Stimulated activated CD4-positive, alpha-beta T cell treated with anti-CD3 and anti-CD28 coated beads, Interleukin-15, amount 100 ng/mL, for 48 hours (primary cell): ENCODE data around the gene BAG2.

Experiments
- DNase-seq, 2 donors: peaks; one replicate each; pipeline ENCODE4 v3.0.0-alpha.2; 2020; ENCODE audit warnings: low read depth in 2 of 2

BAG2 gene

DNA sequence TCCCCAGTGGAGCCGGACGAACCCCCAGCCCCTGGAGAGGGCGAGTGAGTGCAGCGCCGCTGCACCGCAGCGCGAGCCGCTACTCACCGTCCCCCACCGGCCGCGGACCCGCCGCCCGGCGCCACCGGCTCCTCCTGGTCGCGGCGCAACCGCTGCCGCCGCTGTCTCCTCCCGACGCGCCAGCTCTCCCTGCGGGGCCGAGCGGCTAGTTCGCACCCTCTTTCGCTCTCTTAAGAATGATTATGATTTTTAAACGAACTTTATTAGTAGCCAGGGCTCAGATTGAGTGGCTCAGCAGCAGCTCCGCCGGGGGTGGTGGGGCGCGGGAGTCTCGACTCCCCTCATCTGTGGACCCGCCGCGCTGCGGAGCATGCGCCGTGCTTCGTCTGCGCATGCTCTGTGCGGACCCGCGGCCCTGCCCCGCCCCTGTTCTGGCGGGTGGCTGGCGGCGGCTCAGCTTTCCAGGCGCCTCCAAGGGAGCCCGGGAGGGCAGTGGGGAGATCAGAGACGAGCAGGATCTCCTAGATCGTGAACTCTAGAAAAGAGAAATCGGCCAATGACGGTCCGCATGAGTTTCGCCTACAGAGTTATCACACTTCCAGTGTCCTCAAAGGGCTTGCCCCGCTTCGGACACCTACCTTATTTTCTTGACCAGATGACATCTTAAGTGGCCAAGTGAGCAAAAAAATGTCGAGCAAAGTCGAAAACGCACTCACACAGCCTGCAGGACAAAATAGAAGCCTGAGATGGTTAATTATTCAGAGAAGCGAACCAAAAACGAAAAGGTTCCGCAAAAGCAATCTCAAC lies 50.0 kb downstream of the BAG2 start, which contains the start of gene RAB23:
Gene RAB23 (minus strand): TSS at position 372 of the 807 bp plus-strand sequence. CDS start 11,927 bp downstream, outside the sequence.
- peak; percentile 55 to 73 for DNase-seq

DNA sequence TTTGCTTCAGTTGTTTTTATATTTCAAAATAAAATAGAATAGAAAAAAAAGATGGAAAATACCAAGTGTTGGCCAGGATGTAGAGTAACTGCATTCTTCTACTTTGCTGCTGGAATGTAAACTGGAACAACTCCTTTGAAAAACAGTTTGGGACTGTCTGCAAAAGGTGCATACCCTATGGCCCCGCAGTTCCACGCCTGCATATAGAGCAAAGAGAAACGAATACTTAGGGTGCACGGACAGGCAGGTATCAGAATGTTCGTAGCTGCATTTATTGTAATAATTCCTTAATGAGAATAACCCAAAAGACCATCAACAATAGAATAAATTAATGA lies 50.6 kb downstream of the BAG2 start:
- no peak for DNase-seq

DNA sequence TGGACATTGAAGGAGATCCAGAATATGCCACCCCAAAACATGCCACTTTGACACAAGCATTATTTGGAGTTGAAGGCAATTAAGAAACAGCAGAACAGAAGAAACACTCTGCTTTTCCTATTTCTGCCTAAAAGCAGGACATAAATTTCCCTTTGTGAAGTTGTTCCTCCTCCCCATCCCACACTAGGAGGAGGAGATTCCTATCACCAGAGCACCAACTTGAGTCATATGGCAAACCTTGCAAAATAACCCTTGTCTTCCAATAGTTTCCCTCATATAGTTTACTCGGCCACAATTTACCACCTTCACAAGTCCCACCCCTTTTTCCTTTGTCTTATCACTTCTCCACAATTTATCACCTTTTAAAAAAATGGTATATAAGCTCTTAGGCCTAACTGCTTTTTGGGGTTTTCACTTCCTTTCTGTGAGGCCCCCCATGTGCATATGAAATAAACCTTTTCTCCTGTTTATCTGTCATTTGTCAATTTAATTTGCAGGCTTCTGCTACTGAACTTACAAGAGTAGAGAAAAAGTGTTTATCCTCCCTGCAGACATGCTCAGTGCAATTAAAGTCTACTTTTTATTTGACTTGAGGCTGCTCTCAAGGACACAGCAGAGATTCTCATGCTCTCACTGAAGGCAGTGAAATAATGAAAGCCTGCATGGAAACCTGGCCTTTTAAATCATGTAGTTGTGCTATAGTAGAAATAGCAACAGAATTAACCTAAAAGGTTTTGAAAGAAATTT lies 52.8 kb downstream of the BAG2 start:
- DNase-seq: no peak

DNA sequence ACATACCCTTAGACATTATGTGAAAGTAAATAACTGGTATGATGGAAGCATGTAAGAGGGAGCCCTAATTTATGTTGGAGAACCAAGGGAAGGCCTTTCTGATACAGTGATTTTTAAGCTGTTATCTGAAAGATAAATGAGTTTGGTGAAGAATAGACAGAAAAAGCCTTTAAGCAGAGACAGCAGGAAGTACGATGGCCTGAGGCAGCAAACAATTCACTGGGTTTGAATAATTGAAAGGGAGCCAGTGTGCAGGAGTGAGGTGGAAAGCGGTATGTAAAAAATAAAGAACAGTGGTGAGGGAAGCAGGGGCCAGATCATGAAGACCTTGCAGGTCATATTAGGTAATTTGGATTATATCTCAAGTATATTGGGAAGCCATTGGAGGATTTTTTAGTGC lies 54.1 kb downstream of the BAG2 start:
- no peak for DNase-seq
